NCI-H2196 treated with DMSO at 0.1 percent for 48 hours (cell line): ENCODE results near the gene UEVLD.
A peak's percentile ranks its signal among the peaks of the same experiment; 100 is the strongest.

Source experiments
- DNase-seq: peaks from one replicate; lab custom pipeline; 2025; ENCODE audit not compliant: unreplicated experiment; lab: John Stamatoyannopoulos, UW

Gene UEVLD

GRCh38 chr11:18590571-18590970 is 2.0 kb upstream of the UEVLD start:
- DNase-seq = no peak

DNA sequence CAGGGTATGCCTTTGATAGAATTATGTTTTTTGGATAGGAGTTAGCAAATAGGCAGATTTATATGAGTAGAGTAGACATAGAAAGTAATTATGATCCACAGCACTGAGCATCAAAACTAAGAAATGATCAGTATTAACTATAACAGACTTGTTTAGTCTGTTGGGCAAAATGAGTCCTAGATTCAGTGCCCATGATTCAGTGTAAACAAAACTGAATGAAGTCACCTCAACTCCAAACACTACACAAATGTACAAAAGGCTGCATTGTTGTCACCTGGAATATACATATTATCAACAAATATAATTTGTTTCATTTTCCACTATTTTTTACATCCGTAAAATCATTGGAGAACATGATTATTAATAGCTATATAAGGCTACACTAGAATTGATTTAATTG is 6.7 kb downstream of the UEVLD start:
- no peak for DNase-seq

DNA sequence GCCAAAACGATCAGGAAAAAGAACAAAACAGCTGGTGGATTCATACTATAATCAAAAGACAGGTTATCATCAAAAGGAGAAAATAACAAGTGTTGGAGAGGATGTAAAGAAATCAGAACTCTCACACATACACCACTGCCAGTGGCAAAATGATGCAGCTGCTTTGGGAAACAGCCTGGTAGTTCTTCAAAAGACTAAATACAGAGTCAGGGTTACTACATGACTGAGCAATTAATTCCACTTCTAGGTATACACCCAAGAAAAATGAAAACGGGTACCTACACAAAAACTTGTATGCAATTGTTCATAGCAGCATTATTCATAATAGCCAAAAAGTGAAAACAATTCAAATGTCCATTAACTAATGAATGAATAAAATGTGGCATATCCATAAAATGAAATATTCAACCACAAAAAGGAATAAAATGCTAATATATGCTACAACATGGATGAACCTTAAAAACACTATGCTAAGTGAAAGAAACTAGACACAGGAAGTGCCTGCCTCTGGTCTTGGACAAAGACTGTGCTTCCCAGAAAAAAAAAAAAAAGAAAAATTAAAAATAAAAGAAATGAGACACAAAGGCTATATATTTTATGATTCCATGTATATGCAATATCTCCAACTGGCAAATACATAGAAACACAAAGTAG is 8.3 kb downstream of the UEVLD start:
- no peak for DNase-seq

- no peak for DNase-seq
Observed at GRCh38 chr11:18578975-18579598, 9.4 kb downstream of the UEVLD start.

- no peak for DNase-seq
Observed at GRCh38 chr11:18575361-18575760, 13.2 kb downstream of the UEVLD start.

DNA sequence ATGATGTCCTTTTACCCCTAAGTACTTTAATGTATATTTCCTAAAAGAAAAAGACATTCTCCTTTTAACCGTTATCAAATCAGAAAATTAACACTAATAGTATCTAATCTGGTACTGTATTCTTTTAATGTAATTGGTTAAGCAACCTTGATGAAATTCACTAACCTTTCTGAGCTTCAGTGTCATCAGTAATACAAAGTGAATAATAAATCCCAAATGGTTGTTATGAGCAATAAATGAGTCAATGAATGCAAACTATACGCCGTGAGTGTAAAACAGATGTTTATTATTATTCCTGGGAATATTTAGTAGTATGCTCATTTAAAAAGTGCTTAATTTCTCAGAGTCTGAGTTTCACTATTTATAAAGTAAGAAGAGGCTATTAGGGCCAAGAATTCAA is 21.5 kb downstream of the UEVLD start:
- DNase-seq = no peak

DNA sequence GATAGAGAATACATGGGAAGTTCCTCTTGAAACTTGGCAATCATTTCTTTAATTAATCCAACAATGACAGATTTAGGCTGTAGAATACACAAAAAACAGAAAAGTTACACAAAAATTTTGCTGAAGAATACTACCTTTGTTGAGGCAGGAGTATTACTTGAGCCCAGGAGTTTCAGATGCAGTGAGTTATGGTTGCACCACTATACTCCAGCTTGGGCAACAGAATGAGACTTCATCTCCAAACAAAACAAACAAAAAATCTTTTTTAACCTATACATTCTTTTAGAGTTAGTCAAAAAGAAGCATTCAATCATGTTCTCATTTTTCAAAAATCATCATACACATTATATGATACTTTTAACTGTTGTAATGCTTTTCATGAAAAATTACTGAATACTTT is 22.1 kb downstream of the UEVLD start:
- no peak for DNase-seq

DNA sequence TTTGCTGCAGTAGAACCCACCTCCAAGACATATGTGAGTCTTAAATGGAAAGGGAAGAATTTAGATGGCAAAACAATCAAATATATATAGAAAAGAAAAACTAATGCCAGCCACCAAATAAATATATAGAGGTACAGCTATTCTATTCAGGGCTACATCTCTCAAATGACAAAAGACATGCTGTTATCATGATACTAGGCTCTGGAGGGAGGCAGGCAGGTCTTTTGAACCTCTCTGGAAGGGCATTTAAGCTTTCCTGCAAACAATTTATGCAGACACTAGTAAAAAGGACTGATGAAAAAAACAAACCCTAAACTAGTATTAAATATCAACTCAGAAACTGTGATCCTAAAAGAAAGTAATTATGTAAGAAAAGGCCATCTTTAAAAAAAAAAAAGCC is 24.4 kb downstream of the UEVLD start:
- DNase-seq = no peak

GRCh38 chr11:18563090-18563730 is 25.3 kb downstream of the UEVLD start:
- DNase-seq = no peak

DNA sequence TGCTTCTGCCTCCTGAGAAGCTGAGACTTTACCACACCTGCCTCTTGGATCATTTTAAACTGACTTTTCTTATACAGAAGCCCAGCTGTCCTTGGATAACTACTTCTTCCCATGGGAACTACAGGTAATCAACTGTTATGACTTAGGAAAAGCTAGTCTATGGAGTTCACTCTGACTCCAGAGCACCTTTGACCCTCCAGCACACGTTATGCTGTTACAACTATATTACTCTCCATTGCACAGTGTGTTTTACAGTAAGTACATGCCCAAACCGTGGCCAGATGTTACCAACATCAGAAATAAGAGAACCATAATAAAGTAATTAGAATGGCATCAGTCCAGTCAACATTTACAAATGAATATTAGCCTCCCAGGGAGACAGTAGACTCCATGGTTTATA is 40.5 kb downstream of the UEVLD start:
- no peak for DNase-seq

DNA sequence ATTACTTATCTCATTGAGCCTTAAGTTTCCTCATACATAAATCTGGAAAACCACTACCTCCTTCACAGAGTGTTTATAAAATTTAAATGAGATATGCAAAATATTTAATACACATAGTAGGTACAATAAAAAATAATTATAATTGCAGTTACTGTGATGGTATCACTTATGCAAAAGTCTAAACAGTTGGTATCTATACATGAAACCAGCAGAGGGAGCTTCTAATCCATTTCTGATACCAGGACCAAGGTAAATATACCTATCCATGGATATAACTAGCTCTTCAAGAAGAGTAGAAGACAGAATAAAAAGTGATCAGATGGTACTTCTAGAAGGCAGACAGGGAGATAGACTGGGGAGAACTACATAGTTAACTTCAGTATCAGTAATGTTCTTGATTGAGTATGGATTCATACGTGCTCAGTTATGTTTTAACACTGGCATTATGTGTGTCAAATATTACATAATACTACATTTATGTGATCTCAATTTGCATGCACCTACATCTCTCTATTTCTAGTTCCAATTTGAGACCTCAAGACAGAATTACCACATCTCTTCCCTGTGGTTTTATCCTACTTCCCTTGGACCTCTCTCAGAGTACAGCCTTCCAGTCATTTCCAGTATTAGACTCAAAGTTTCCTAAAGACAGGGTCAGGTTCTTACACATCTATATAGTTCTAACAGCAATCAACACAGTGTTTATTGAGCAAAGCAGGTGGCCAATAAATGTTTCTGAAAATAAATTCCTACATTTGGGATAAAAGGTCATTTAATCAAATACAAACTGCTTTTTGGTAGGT is 48.1 kb downstream of the UEVLD start:
- peak; percentile 53 for DNase-seq

DNA sequence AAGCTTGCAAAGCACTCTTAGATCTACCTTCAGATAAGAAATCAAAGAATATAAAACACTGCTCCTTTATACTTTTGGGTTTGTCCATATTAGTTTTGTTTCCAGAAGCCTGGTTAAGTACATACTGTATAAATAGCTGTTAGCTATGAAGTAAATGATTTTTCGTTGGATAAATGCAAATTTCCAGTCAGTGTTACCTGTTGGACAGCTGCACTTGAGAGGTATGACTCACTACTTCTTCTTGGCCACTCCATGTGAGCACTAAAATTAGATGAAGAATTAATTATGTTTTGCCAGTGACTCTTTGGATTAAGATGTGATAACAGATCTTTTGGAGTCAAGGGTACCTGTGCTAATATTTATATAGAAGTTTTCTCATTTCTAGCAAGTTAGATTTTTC is 52.3 kb downstream of the UEVLD start:
- DNase-seq = peak; percentile 45

DNA sequence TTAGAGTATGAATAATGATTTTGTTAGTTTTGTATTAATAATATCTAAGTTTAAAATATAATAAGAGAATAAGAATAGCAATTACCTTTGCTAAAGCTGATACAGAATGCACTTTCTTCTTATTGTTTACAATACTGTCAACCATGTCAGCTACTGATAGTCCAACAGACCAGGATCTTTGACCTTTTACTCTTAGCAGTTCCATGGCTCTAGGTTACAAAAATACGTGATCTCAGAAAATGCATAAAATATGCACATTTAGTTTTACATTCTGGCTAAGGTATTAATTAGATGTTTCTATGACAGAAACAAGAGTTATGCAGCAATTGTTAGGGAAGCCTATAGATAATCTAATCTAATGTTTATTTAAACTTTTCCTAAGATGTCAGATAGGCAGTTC is 54.3 kb downstream of the UEVLD start:
- DNase-seq = no peak

DNA sequence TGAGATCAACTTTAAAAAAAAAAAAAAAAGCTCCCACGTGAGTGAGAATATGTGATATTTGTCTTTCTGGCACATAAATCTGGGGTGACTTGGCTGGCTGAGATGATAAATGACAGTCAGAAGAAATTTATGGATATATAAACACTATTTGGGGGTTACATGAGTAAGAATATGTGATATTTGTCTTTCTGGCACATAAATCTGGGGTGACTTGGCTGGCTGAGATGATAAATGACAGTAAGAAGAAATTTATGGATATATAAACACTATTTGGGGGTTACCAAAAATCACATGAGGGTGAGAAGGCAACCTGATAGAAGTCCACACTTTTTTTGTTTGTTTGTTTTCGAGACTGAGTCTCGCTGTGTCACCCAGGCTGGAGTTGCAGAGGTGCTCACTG is 55.2 kb downstream of the UEVLD start:
- DNase-seq = no peak

DNA sequence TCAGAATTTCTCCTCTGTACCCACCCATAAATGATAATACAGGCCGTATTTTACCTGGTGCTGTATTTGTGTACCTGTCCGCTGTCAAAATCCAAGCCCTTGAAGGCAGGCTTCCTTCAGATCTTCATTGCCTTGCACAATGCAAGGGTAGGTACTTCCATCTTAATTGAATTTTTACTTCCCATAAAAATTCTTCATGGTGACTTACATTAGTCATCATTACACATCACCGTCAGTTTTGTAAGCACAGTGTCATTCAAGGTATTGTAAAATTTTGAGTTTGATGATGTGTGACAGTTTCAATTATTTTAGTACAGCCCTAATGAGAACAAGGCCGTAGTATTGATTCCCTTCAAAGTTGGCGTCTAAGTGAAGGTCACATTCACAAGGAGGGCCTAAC is 61.0 kb downstream of the UEVLD start:
- no peak for DNase-seq

DNA sequence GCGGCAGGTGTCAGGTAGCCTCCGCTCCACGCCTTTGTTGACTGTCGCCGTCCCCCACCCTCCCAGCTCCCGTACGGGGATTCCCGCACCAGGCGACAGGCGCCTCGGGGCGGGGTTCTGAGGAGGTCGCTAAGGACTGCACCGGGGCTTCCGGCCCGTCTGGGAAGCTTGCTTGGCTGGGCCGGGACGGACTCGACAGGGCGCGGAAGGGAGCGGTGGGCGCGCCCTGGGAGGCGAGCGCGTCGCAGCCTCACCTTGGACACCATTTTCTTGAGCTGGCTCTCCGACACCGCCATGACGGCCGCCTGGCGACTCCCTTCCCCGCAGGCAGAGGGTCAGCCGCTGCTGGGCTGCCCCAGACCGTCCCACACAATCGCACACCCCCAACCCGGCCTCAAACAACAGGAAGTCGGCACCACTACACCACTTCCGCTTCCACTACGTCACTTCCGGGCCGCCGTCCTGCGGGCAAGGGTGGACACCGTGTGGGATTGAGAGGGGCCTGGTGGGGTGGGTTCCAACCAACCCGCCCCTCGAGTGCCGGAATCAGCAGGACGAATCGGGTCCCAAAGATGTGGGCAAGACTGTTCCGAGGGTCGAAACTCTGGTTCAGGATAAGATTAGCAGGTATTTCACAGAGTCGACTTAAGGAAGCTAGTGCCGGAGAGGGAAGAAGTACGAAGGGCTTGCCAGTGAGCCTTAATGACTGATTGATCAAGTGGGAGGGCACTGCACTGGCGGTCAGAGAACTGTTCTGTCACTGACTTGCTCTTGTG is 61.8 kb downstream of the UEVLD start, which contains the start of gene TSG101:
TSS of gene TSG101 (minus strand) at position 422 of the 776 bp plus-strand sequence. CDS start at position 296, 126 bp downstream.
- peak; percentile 78 for DNase-seq

DNA sequence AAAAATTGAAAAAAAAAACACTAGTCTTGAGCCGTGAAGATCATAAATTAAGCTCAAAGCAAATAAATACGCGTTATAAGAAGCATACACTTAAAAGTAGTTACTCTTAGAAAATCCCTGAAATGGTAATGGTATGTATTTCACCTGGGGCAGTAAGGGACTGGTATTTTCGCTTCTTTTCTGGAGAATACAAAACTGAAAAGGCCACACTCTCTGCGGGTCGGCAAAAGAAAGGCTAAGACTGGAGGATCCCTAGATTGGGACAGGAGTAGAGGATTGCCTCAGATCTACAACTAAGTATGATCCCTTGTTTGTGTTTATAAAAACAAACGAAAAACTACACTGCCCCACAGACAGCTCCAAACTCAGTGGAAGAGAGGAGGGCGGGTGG is 62.4 kb downstream of the UEVLD start:
- no peak for DNase-seq

DNA sequence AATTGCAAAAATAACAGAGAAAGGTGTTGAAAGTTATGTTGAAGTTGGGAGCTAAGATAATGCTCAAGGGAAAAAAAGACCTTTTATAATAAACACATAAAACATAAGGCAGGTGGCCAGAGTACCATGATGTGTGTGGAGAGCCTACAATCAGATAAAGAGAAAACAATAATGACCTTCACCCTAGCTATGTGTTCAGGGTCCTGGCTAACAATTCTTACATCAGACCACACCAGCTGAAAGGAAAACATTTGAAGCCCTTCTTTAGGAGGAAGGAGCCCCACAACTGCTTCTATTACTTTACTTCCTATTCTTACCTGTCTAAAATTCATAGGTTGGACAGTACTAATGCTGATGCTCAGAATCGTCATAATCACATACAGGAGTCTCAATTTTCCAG is 64.3 kb downstream of the UEVLD start:
- no peak for DNase-seq

GRCh38 chr11:18523084-18523483 is 65.5 kb downstream of the UEVLD start:
- no peak for DNase-seq

GRCh38 chr11:18522388-18522787 is 66.1 kb downstream of the UEVLD start:
- DNase-seq = no peak

- no peak for DNase-seq
Observed at GRCh38 chr11:18521122-18521521, 67.4 kb downstream of the UEVLD start.
